Nucleus accumbens (tissue), 56 donors: ENCODE results near the gene MAML3.
A peak's percentile ranks its signal among the peaks of the same experiment; 100 is the strongest.

ENCODE experiments used
- DNase-seq, 56 donors: peaks; one replicate each; lab custom pipeline; 2025; lab: John Stamatoyannopoulos, UW

Gene MAML3

DNA sequence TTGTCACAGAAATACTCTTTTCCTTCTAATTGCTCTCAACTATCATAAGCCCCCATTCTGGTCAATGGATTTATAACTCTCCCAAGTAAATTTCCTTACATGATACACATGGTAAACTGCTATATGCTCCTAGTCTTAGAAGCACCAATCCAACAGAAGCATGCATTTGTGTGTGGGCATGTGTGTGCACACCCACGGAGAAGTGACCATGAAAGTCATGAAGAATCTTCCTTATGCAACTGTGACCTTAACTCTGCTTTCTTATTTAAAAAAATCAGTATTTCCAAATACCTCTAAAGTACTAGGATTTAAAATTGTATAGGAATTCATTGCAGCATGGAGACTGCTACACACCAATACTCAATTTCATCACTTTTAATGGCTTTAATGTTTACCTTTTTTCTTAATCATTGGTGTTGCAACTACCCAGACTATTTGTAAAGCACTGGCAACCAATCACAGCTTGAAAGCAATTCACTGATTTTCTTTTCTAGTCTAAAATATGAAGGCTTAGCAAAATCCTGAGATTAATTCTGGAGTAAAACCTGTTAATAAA, 47.6 kb downstream of the MAML3 start:
- no peak for DNase-seq

DNA sequence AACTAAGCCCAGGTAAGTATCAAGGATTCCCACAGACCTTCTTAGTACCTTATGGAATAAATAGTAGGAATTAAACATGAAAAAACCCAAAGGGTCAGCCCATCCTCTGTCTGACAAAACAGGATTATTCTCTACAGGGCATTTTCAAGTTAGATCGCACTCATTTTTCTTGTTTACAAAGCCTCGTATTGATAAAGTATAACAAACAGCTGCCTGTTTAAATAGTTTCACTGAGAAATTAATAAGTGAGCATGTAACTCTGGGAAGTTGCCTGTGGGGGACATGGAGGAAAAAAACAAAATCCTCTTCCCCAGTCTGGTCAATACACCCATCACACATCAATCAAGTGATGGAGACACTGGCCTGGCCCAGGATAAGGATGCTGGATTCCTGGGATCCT, 48.5 kb downstream of the MAML3 start:
- no peak for DNase-seq

GRCh38 chr4:140103676-140104075, 50.3 kb downstream of the MAML3 start:
- no peak for DNase-seq

GRCh38 chr4:140102421-140102820, 51.6 kb downstream of the MAML3 start:
- no peak for DNase-seq

- no peak for DNase-seq
Observed at GRCh38 chr4:140100771-140101170, 53.2 kb downstream of the MAML3 start.

GRCh38 chr4:140099983-140100382, 54.0 kb downstream of the MAML3 start:
- DNase-seq, result peak in 32 of 56 donors; percentile 2 to 56 (median 20)

GRCh38 chr4:140098455-140099160, 55.4 kb downstream of the MAML3 start:
- DNase-seq, result peak in 6 of 56 donors; percentile 3 to 45 (median 13)

DNA sequence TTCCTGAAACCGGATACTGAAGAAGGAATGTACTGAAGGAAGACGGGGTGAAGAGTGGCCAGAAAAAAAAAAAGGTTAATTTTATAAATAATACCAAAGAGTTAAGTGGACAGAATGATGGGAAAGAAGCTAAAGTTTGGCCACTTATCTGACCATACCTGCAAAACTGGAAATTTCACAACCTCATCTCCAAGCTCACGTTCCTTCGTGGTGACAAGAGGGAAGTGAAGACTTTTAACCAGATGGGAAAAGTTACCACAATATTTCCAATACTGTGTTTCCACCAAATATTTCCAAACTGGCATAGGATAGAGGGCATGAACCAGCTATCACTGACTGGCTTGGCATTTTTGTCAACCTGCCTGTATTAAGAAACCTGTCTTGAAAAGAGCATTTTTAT, 56.4 kb downstream of the MAML3 start:
- no peak for DNase-seq

DNA sequence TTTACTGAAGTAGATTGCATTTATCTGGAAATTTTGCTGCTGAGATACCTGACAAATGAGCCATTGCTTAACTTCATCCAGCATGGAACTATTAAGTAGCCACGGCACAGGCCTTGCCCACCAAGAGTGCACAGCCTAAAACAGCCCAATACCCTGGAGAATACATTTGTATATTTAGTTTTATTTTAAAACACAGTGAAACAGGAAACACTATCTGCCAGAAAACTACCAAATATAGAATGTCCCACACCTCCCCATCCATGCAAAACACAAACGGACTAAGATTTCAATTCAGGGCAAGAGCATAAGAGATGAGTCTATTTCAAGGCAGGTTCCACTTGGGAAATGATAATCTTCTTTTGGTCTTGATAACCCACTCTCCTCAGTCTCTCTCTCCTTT, 57.1 kb downstream of the MAML3 start:
- DNase-seq, result no peak

DNA sequence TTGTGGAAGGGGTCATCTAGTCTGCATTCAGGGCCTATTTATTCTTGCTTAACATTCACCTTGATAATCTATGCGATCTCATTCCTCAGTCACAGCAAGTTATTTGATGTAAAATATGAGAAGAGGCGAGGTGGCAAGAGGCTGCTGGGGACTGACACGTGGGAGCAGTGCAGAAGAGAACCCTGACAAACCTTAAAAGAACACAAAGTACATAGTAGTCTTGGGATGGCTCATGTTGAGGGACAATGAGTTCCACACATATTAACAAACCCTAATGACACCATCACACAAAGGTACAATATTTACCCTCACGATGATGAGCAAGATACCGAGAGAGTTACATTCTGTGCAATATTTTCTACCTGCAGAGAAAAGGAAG, 57.5 kb downstream of the MAML3 start:
- DNase-seq, result peak in 2 of 56 donors; percentile 1 to 18

DNA sequence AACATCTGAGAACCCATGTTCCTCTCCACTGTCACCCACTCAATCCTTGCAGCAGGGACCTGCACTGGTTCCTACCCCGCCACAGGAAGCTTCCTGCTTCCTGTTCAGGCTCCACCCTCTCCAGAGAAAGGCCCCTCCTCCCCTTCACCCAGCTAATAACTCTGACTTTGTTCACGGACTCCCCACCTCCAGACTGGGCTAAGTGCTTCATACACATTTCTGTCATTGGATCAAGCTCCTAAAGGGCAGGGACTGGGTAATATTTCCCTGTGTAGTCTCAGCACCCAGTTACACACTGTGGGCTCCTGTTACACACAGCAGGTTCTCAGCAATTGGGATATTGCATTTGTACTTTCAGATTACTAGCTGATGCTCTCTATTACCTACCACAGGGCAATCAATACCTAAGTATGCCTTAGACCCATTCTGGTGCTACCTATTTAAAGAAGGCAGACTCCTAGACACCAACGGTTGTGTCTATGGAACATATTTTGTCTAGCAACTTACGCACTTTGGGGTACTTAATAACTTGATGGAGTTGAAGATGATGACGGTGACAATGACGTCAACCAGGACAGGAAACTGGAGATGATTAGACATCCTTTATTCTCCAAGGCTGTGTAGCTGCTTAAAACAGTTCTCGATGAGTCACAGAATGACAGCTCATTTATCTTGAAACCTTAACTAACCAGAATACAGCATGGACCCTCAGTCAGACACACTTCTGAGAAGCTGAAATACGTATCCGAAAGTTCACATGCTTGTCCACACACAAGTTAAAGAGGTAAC, 58.1 kb downstream of the MAML3 start:
- DNase-seq, result peak in 12 of 56 donors; percentile 4 to 52 (median 12)

GRCh38 chr4:140094438-140095420, 59.3 kb downstream of the MAML3 start:
- peak in 46 of 56 donors; percentile 7 to 77 (median 40) for DNase-seq

DNA sequence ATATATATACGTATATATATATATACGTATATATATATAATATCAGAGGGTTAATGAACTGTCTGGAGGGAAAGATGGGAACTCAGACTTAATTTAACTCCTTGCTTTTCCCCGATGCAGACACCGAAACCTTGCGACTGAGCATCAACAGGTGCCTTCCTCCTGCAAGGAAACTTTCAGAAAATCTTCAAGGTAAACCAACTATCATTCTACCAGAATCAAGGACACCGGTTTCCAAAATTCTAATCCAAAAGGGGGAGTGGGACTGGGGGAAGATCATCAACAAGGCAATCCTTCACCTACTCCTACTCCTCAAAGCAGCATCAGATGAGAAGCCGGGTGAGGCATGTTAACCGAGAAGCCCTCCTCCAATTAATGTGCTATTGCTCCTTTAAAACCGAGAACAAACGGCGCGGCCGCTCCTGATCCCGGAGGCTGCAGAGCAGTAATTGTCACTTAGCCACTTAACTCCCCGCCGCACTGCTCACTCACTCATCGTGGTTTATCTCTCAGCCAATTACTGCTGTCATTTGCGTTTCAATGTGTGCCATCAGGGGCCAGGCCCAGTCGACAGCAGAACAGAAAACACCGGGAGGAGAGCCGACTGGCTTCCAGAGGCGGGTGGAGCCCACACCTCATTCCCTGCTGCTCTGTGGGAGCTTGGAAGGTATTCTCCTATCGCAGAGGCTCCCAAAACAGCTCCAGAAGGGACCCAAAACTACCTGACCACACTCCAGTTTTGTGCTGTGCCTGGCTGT, 61.7 kb downstream of the MAML3 start:
- peak in 28 of 56 donors; percentile 6 to 50 (median 24) for DNase-seq

DNA sequence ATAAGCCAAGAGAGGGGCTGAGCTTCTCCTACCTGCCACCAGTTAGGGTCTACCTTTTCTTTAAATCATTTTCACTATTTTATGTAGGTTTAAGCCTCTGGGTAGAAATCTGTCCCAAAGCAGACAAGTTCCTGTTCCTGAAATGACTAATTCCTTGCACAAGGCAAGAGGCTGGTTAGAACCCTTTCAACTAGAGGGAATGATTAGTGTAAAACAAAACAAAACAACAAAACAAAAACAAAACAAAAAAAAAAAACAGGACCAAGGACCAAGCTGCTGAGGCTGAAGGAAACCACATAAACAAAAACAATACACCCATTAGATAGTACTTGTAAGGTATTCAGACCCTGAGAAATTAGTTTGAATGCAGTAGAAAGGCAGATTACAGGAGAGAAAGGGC, 62.7 kb downstream of the MAML3 start:
- no peak for DNase-seq

- no peak for DNase-seq
Observed at GRCh38 chr4:140090215-140090731, 63.7 kb downstream of the MAML3 start.

DNA sequence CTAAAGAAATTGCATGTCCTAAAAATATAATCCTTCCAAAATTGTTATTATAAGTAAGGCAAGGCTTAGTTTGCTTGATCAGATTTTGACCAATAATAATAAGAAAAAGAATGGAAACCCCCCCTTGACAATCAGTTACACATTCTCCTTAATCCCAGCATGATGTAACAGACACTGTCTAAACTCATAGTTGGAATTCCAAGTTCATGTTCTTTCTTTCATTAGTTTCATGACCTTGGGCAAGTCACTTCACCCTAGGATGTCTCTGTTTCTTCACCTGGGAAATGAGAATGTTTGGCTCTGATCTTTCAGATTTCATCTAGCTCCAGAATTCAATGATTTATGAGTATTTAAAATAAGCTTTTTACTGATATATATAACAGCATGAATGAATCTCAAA, 64.8 kb downstream of the MAML3 start:
- no peak for DNase-seq

DNA sequence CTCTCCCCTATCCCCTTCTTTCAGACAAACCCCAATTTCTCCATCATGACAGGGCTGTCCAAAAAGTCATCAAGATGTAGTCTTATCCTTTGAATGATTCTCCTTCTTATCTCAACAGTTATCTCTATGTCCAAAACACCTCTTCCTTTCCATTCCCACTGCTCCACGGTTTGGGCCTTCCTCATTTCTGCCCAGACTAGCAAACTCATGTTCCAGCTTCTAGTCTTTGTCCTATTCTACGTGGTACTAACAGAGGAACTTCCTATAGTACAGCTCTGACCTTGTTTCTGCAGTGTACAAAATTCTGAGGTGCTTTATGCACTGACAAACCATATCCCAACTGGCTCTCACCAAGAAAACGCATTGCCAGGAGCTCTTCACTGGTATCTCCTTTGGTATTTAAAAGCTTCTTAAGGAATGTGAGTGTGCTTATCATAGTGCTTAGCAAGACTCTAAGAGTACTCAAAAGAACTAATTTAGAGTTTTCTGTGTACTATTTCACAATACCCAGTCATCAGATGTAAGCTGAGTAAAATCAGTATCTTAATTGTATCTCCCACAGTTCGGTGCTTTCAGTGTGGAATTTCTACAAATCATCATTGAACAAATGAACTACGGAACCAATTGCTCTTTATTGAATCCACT, 65.5 kb downstream of the MAML3 start:
- DNase-seq, result no peak

GRCh38 chr4:140085881-140086280, 68.1 kb downstream of the MAML3 start:
- DNase-seq, result no peak

- DNase-seq, result no peak
Observed at GRCh38 chr4:140085062-140085622, 68.8 kb downstream of the MAML3 start.
